HG03097 (cell line): ENCODE results near the gene HOXD9.

Experiments
- ATAC-seq: cut with Tn5 transposase; IDR thresholded peaks from one replicate; pipeline ENCODE4 v1.9.1; 2021; ENCODE audit not compliant: unreplicated experiment, low FRiP score

HOXD9 gene

GRCh38 chr2:176097820-176098365 lies 24.6 kb upstream of the HOXD9 start:
- ATAC-seq, result no peak

- no peak for ATAC-seq
Measured at GRCh38 chr2:176098366-176099158, 24.0 kb upstream of the HOXD9 start.

- no peak for ATAC-seq
Measured at GRCh38 chr2:176099159-176099727, 23.3 kb upstream of the HOXD9 start.

- no peak for ATAC-seq
Measured at GRCh38 chr2:176099728-176100546, 22.6 kb upstream of the HOXD9 start, which contains the start of gene HOXD12. Gene HOXD12, plus strand, starts transcription at chr2:176099795. Its CDS starts 7 bp downstream, at chr2:176099802.

- ATAC-seq, result no peak
Measured at GRCh38 chr2:176100547-176101140, 21.9 kb upstream of the HOXD9 start.

GRCh38 chr2:176101216-176101830 lies 21.2 kb upstream of the HOXD9 start:
- ATAC-seq, result no peak

- ATAC-seq, result no peak
Measured at GRCh38 chr2:176101842-176102241, 20.7 kb upstream of the HOXD9 start.

GRCh38 chr2:176102309-176102866 lies 20.1 kb upstream of the HOXD9 start:
- ATAC-seq, result no peak

GRCh38 chr2:176103194-176103593 lies 19.3 kb upstream of the HOXD9 start:
- no peak for ATAC-seq

GRCh38 chr2:176103742-176104315 lies 18.7 kb upstream of the HOXD9 start:
- ATAC-seq, result no peak

GRCh38 chr2:176104316-176105077 lies 18.0 kb upstream of the HOXD9 start:
- ATAC-seq, result no peak

- ATAC-seq, result no peak
Measured at GRCh38 chr2:176105078-176105729, 17.3 kb upstream of the HOXD9 start.

GRCh38 chr2:176105730-176106580 lies 16.6 kb upstream of the HOXD9 start:
- ATAC-seq, result no peak

- no peak for ATAC-seq
Measured at GRCh38 chr2:176106581-176107539, 15.7 kb upstream of the HOXD9 start, which contains the start of gene HOXD11. Gene HOXD11, plus strand, starts transcription at chr2:176107280. Its CDS starts 76 bp downstream, at chr2:176107356.

- no peak for ATAC-seq
Measured at GRCh38 chr2:176107731-176108181, 14.8 kb upstream of the HOXD9 start.
